GF-D8 (cell line): ENCODE measurements around the gene DDX4.
A peak's percentile ranks its signal among the peaks of the same experiment; 100 is the strongest.
"Not testable (repeated sequence)": the region's sequence is repeated elsewhere in the genome, so short reads cannot be mapped to it uniquely, and the experiment has no call there.

Experiments
- DNase-seq: peaks from one replicate; lab custom pipeline; 2025; lab: John Stamatoyannopoulos, UW

DDX4 gene

DNA sequence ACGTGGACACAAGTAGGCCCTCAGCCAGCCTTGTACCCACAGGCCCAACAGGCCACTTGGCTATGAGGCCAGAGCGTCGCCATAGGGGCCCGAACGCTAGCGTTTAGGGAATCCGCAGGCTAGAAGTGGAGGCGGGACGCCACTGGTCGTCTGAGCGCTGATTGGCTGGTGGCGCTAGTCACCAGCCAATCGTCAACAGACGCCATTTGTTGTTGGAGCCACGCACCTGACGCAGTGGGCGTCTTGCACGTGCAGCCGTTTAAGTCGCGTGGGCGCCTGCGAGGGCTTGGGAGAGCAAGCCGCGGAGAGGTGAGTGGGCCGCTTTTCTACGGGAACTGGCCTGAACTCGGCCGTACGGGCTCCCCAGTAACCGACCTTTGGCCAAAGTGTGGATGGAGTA, at the start of gene DDX4:
TSS of gene DDX4 (plus strand) at position 269 of the 400 bp plus-strand sequence. CDS start 903 bp downstream, outside the sequence.
- DNase-seq, result no peak

- DNase-seq, result no peak
Observed at GRCh38 chr5:55691265-55692105, 46.4 kb upstream of the DDX4 start.

DNA sequence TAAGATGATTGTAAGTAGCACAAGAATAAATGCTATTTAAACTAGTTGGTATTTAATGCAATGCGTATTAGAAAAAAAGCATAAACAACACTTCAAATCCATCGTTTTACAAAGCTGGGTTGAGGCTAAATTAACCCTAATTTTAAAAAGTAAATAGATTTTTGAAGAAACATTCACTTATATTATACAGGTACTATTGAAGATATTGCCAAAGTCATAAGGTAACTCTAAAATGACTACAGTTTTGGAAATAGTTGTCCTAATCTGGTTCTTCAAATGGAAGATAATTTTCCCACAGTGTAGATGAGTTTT, 45.8 kb upstream of the DDX4 start:
- no peak for DNase-seq

DNA sequence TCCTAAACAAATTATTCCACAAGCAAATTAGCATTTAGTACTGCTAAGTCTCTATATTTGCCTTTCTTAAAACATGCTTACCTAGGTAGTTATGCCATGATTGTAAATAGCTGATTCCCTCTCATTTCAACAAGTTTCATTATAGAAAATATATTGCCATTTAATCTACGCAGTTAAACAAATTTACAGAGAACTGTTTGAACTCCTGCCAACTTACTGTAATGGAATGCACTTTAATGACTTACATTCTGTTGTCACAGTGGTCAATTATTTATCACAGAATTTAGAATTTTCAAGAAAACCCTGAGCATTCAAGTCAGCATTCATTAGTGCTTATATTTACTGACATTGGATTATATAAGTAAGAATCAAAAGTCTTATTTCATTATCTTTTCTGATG, 45.4 kb upstream of the DDX4 start:
- no peak for DNase-seq

- no peak for DNase-seq
Observed at GRCh38 chr5:55694152-55694830, 43.6 kb upstream of the DDX4 start.

GRCh38 chr5:55696704-55697103, 41.2 kb upstream of the DDX4 start:
- not testable (repeated sequence) for DNase-seq

GRCh38 chr5:55699041-55699688, 38.7 kb upstream of the DDX4 start:
- DNase-seq, result no peak

DNA sequence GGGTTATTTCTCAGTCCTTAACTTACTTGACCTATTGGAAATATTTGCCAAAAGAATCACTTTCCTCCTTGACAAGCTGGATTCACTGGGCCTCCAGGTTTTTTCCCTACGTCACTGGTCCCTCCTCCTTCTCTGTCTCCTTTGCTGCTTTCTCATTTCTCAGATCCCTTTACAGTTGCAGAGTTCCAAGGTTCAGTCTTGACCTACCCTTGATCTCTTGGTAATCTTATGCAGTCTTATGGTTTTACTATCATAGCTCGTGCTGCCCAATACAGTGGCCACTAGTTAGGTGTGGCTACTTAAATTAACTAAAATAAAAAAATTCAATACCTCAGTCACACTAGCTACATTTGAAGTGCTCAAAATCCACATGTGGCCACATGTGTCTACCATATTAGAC, 37.1 kb upstream of the DDX4 start:
- DNase-seq, result no peak

GRCh38 chr5:55701462-55702103, 36.3 kb upstream of the DDX4 start:
- no peak for DNase-seq

DNA sequence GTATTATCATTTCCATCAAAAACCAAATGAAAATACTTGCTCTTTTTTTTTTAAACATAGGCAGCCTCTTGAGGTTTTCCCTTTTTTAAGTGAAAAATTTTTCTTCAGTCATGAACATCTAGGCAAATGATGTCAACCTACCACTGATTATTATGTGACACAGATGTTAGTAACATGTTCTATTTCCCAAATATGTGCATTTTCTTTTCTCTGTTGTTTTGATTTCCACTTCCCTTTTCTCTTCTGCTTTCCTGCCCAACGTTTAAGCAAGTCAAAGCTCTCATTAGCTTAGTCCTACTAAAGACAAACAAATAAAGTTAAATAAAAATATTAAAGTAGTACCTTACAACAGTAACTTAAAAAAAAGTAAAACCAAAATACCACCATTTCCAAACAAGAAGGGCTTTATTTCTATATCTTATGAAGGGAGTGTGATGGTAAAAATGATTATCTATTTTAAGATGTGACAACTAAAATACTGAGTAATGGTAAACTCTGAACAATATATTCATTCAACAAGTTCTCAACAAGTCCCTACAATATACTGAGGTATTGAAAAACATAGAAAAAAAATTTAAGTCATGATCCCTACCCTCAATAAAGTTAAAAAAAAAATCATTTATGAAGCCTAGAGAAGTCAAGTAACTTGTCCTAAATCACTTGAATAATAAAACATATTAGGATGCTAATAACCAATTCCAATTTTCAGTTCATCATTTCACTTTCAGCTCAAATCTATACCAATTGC, 35.1 kb upstream of the DDX4 start:
- DNase-seq, result no peak

GRCh38 chr5:55706230-55706629, 31.6 kb upstream of the DDX4 start:
- DNase-seq, result no peak

- no peak for DNase-seq
Observed at GRCh38 chr5:55708732-55709131, 29.1 kb upstream of the DDX4 start.

- DNase-seq, result no peak
Observed at GRCh38 chr5:55711507-55712022, 26.3 kb upstream of the DDX4 start.

- DNase-seq, result peak; percentile 46
Observed at GRCh38 chr5:55712023-55712859, 25.6 kb upstream of the DDX4 start, which contains the start of gene SLC38A9. TSS of gene SLC38A9 (minus strand) at chr5:55712324. CDS start at chr5:55697958, 14,366 bp downstream.

DNA sequence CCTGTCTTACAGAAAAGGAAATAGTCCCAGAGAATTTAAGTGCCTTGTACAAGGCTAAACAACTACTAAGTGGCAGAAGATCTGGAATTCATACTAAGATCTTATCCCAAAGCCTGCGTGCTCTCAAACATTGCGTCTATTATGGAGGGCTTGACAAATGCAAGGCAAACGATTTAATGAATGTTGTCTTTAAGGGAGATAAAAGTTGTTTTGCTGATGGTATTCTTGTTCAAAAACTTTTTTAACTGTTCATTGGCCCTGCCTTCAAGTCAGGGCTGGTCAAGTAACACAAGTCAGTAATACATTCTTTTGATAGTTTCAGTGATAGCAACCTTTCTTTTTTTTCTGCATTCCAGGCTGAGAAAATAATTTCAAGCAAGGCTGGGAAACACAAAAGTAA, 24.0 kb upstream of the DDX4 start:
- no peak for DNase-seq

DNA sequence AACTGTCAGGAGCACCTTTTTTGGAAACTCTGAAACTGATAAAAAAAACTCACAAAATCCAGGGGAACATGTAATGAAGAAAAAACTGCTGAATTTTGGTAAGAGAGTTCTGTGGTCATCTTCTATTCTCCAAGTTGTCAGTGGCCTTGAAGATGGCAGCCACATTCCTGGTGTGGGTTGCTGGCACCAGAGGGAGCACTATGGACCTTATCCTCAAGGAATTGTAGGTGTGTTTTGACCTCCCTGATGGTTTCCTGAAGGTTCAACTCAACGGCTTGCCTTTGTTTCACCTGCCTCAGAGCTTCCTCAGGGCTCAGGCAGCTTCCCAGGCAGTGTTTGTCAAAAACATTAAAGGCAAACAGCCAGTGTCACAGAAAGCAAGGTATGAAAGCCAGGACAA, 23.5 kb upstream of the DDX4 start:
- DNase-seq, result no peak

GRCh38 chr5:55714749-55715148, 23.1 kb upstream of the DDX4 start:
- DNase-seq, result no peak

DNA sequence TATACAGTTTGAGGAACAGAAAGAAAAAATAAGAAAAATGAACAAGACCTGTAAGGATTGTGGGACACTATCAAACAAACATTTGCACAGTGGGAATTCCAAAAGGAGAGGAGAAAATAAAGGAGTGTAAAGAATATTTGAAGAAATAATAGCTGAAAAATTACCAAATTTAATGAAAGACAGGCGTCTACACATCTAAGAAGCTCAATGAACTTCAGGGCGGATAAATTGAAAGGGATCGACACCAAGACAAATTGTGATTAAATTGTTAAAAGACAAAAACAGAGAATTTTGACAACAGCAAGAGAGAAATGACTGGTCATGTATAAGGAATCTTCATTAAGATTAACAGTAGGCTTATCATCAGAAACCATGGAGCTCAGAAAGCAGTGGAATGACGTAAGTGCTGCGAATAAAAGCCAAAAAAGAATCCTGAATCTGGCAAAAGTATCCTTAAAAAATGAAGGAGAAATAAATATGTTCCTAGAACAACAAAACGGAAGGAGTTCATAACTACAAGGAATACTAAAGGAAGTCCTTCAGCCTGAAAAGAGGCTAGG, 22.3 kb upstream of the DDX4 start:
- no peak for DNase-seq

DNA sequence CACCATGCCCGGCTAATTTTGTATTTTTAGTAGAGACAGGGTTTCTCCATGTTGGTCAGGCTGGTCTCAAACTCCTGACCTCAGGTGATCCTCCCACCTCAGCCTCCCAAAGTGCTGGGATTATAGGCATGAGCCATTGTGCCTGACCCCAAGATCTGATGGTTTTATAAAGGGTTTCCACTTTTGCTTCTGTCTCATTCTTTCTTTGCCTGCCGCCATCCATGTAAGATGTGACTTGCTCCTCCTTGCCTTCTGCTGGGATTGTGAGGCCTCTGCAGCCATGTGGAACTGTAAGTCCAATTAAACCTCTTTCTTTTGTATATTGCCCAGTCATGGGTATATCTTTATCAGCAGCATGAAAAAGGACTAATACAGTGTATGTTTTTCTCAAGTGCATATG, 18.8 kb upstream of the DDX4 start:
- not testable (repeated sequence) for DNase-seq

GRCh38 chr5:55720188-55720703, 17.6 kb upstream of the DDX4 start:
- no peak for DNase-seq
